Pancreas (tissue), 10 donors: Measurements from ENCODE around the gene FARP1. TPM values are rescaled to one million over a fixed set of nuclear protein-coding genes. Genes with fewer than 3 reads are reported as not detected.

Source experiments
- ATAC-seq, 4 donors: fragments of 200-7000 bp; cut with Tn5 transposase; one replicate each; pipeline versions ENCODE4 v1.8.0 to v1.9.1; 2020; ENCODE audit warnings: mild to moderate bottlenecking in 4 of 4, moderate library complexity in 4 of 4
- DNase-seq, 6 donors: peaks; one replicate each; pipeline ENCODE4 v3.0.0-alpha.2; 2020
- FAIRE-seq: peaks from 2 replicates; lab custom pipeline; 2012; peaks lifted over from hg19 to GRCh38; lab: Jason Lieb, UNC
- H3K27ac ChIP-seq, 4 donors: fragments of 200-600 bp; sonication (generic); 1 replicate in 3 of 4; 2 replicates in 1 of 4; pipeline versions ENCODE4 v1.5.0 to v1.8.0; 2020
- H3K27me3 ChIP-seq, 4 donors: fragments of 200-600 bp; one replicate each; pipeline ENCODE4 v1.8.0; 2021
- H3K36me3 ChIP-seq, 3 donors: fragments of 200-600 bp; sonication (generic) in 1 of 3; one replicate each; pipeline versions ENCODE4 v1.5.0 to v1.8.0; 2020 to 2021
- H3K4me1 ChIP-seq, 3 donors: fragments of 200-600 bp; one replicate each; pipeline ENCODE4 v1.8.0; 2021
- H3K4me3 ChIP-seq, 4 donors: fragments of 200-600 bp; sonication (generic) in 2 of 4; one replicate each; pipeline versions ENCODE4 v1.5.0 to v1.8.0; 2020 to 2021
- H3K9me3 ChIP-seq, 4 donors: fragments of 200-600 bp; one replicate each; pipeline ENCODE4 v1.8.0; 2021
- WGBS, 2 donors: extraction: QIAGEN DNeasy Blood & Tissue Kit; methylation state at CpG; one replicate each; pipeline ENCODE4 v1.1.7; 2013; 5-methylcytosine and 5-hydroxymethylcytosine counted together
- intact Hi-C, 3 donors: fragments of 100-400 bp; cut with DNase I; formaldehyde crosslinking; loops; one replicate each; pipeline versions ENCODE4 v1.11.1 to v1.14.2; 2022
- polyA plus RNA-seq, 2 donors: library from polyadenylated mRNA; stranded (reverse); fragments of 200-250 nt; gene quantifications; one replicate each; pipeline ENCODE4 v1.2.3, GENCODE V29; 2013
- total RNA-seq, 6 donors: library from RNA; stranded (reverse); fragmentation: NEBNext Ultra II Directional in 4 of 6; extraction: Animal tissue kit (Norgen Biotek cat#: 25700) in 4 of 6; gene quantifications; one replicate each; pipeline versions ENCODE4 v1.2.1 to v1.2.4, GENCODE V29; 2021 to 2023
- TF ChIP-seq, protein P1 (sequence below), 4 donors: fragments of 200-600 bp; sonication (generic) in 3 of 4; IDR thresholded peaks; one replicate each; pipeline versions ENCODE4 v1.5.0 to v1.8.0; 2021; ENCODE audit warnings: antibody characterized with exemption in 4 of 4
- donor health status: healthy with polysubstance abuse.
- donor health status: DM: no; HTN: no; CAD: no; lungs with moderate emphysema.
- donor health status: DM: no; HTN: no; CAD: no.
- donor health status: control.
- donor health status: control.
- donor health status: Bipolar disorder and iron deficiency.
- donor health status: DM: yes; HTN: yes; CAD: no.
- donor health status: DM: no; HTN: no; CAD: no.
- donor health status: DM: no; HTN: no; CAD: no.
- donor health status: DM: yes; HTN: yes; CAD: no.

FARP1 gene
- total and polyA plus RNA-seq, 8 donors, result 30.8 to 95.1 (median 56.0) TPM

DNA sequence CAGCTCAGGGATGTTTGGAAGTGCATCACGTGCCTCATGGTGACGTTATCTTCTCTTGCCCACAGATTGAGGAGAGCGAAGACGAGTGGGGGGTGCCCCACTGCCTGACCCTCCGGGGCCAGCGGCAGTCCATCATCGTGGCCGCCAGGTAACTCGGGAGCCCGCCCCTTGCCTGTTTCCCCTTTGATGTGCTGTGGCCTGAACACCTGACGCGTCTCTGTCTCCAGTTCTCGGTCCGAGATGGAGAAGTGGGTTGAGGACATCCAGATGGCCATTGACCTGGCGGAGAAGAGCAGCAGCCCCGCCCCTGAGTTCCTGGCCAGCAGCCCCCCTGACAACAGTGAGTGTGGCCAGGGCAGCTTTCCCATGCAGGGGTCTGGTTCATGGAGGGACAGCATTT, 297.0 kb downstream of the FARP1 start:
- H3K4me1 ChIP-seq, result no peaks in the 10 kb centered on the region
- TF ChIP-seq, protein P1, sequence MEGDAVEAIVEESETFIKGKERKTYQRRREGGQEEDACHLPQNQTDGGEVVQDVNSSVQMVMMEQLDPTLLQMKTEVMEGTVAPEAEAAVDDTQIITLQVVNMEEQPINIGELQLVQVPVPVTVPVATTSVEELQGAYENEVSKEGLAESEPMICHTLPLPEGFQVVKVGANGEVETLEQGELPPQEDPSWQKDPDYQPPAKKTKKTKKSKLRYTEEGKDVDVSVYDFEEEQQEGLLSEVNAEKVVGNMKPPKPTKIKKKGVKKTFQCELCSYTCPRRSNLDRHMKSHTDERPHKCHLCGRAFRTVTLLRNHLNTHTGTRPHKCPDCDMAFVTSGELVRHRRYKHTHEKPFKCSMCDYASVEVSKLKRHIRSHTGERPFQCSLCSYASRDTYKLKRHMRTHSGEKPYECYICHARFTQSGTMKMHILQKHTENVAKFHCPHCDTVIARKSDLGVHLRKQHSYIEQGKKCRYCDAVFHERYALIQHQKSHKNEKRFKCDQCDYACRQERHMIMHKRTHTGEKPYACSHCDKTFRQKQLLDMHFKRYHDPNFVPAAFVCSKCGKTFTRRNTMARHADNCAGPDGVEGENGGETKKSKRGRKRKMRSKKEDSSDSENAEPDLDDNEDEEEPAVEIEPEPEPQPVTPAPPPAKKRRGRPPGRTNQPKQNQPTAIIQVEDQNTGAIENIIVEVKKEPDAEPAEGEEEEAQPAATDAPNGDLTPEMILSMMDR (IDR thresholded peaks at IDR 0.05), result no peak
- ATAC-seq (no peak), DNase-seq (no peak), FAIRE-seq (no peak)
- intact Hi-C loops, result loop anchor here in 2 of 3 donors (5.0 to 10.0 kb wide), 4 partner anchors 215 to 585 kb away; no protein-coding TSS in a partner anchor
- H3K27me3 ChIP-seq, result no peaks in the 10 kb centered on the region
- H3K4me3 ChIP-seq, result no peak overlapping the region
- no peak overlapping the region for H3K27ac ChIP-seq
- WGBS, 2 donors, result 91 to 92% methylated on average over 16 of the region's 16 CpGs
- H3K9me3 ChIP-seq, result no peaks in the 10 kb centered on the region
- peaks cover 0 to 42% (median 10%) of the 10 kb centered on the region in 3 donors for H3K36me3 ChIP-seq

DNA sequence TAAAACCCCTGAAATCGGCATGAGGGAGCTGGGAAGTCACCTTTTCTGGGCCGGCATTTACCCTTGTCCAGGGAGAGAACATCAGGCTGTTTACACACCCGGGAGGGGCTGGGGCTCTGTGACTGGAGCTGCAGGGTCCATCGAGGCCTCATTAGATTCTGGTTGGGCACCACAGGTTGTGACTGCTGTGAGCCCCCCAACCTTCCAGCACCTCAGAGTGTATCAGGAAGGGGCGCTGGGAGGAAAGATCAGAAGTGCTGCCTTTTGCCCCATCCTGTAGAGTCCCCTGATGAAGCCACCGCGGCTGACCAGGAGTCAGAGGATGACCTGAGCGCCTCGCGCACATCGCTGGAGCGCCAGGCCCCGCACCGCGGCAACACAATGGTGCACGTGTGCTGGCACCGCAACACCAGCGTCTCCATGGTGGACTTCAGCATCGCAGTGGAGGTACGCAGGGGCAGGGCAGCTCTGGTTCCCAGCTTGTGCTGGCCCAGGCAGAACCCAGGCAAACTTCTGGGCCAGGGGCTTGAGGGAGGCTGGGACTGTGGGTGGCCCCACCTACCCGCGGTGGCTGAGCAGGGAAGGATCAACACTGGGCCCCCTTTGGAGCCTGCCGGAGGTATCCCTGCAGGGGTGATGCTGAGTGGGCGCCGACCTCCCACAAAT, 297.6 kb downstream of the FARP1 start:
- no peak overlapping the region for H3K4me3 ChIP-seq
- ATAC-seq (no peak), FAIRE-seq (no peak), DNase-seq (no peak)
- H3K9me3 ChIP-seq, result no peaks in the 10 kb centered on the region
- TF ChIP-seq, protein P1 (IDR thresholded peaks at IDR 0.05), result no peak
- no peaks in the 10 kb centered on the region for H3K4me1 ChIP-seq
- no peak overlapping the region for H3K27ac ChIP-seq
- H3K27me3 ChIP-seq, result no peaks in the 10 kb centered on the region
- 94 to 98% methylated on average over 25 of the region's 25 CpGs for WGBS, 2 donors
- H3K36me3 ChIP-seq, result peaks cover 0 to 42% (median 10%) of the 10 kb centered on the region in 3 donors
- intact Hi-C loops, result loop anchor here in 2 of 3 donors (5.0 to 10.0 kb wide), 3 partner anchors 214 to 404 kb away; no protein-coding TSS in a partner anchor

DNA sequence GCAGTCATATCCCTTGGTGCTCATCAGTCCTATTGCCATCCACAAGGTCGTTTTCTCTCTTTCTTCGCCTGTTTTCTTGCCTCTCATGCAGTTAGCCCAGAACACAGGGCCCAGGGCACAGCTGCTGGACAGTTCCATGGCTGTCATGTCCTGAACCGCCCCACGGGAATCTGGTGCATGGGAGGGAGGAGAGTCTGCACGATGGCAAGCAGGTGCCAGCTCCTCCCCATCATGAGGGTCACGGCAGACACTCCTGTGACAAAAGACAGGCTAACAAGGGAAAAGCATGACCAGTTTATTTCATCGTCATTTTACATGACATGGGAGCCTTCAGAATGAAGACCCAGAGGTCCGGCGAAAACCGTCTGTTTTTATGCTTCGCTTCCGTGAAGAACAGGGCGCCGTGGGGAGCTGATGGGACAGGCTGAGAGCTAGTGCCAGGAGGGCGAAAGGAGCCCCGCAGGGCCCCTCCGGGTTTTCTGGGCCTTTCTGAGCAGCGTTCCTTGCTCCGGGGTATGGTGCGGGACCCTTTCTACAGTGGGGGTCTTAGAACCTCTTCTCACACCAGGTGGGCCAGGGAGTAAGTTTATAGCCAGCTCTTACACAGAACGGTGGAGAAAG, 298.3 kb downstream of the FARP1 start:
- no peaks in the 10 kb centered on the region for H3K9me3 ChIP-seq
- peaks cover 0 to 43% (median 10%) of the 10 kb centered on the region in 3 donors for H3K36me3 ChIP-seq
- intact Hi-C loops, result loop anchor here in 2 of 3 donors (5.0 to 10.0 kb wide), 3 partner anchors 214 to 404 kb away; no protein-coding TSS in a partner anchor
- H3K27ac ChIP-seq, result no peak overlapping the region
- no peak for DNase-seq
- 87 to 90% methylated on average over 21 of the region's 21 CpGs for WGBS, 2 donors
- no peak overlapping the region for H3K4me3 ChIP-seq
- ATAC-seq, result no peak
- FAIRE-seq, result no peak
- TF ChIP-seq, protein P1 (IDR thresholded peaks at IDR 0.05), result no peak
- H3K4me1 ChIP-seq, result no peaks in the 10 kb centered on the region
- H3K27me3 ChIP-seq, result no peaks in the 10 kb centered on the region

DNA sequence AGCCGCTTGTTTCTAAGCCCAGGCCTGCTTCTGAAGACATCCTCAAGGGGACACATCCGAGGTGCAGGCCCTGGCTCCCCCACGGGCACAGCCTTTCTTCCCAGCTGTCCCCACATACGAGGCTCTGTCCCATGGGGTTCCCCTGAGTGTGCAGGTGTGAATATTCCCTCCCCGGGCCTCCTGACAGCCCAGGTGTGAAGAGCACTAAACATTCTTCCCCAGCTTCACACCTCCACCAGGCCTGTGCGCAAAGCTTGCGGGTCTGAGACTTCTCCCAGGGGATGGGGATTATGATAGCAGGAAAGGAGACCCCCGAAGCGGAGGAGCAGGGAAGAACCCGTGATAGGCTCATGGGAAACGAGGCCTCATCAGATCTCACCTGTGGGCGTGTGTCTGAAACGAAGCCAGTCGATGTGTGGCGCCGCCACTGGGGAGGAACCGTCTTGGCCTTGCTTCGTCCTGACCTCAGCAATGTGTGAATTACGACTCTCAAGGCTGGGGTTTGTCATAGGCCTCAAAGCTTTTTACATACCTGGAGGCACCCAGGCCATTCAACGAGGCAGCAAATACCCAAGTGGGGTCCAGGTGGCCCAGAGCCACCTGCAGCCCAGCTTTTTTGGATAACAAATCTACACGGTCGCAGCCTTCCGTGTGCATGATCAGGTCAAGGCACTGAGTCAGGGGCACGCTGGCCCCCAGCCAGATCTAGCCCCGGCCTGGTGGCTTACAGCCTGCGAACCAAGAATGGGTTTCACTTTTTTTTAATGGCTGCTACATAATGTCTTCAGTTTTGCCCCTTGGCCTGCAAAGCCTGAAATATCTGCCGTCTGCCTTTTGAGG, 299.7 kb downstream of the FARP1 start:
- WGBS, 2 donors, result 85 to 88% methylated on average over 27 of the region's 27 CpGs
- H3K4me3 ChIP-seq, result no peak overlapping the region
- H3K27me3 ChIP-seq, result no peaks in the 10 kb centered on the region
- H3K36me3 ChIP-seq, result peaks cover 0 to 56% (median 14%) of the 10 kb centered on the region in 3 donors
- ATAC-seq (no peak), FAIRE-seq (no peak), DNase-seq (no peak)
- no peak overlapping the region for H3K27ac ChIP-seq
- intact Hi-C loops, result loop anchor here in 2 of 3 donors (5.0 to 10.0 kb wide), 3 partner anchors 212 to 402 kb away; no protein-coding TSS in a partner anchor
- no peaks in the 10 kb centered on the region for H3K9me3 ChIP-seq
- TF ChIP-seq, protein P1 (IDR thresholded peaks at IDR 0.05), result no peak
- H3K4me1 ChIP-seq, result no peaks in the 10 kb centered on the region
